Memory B cell (primary cell): ENCODE measurements around the gene HKDC1.
"Not testable (repeated sequence)": the region's sequence is repeated elsewhere in the genome, so short reads cannot be mapped to it uniquely, and the experiment has no call there.

Source experiments
- ATAC-seq: fragments of 150-1000 bp; cut with Tn5 transposase; 2 replicates; pipeline ENCODE4 v1.10.0; 2021; ENCODE audit warnings: low read depth, mild to moderate bottlenecking, moderate library complexity
- DNase-seq, 2 donors: peaks; one replicate each; pipeline ENCODE4 v3.0.0; 2022; ENCODE audit warnings: low spot score in 2 of 2
- H3K27ac Mint-ChIP-seq: one replicate; pipeline ENCODE4 v1.8.0; 2022; ENCODE audit warnings: mild to moderate bottlenecking, moderate library complexity, mixed read lengths
- H3K27me3 Mint-ChIP-seq: one replicate; pipeline ENCODE4 v1.8.0; 2022; ENCODE audit warnings: mixed read lengths
- H3K36me3 Mint-ChIP-seq: one replicate; pipeline ENCODE4 v1.8.0; 2022; ENCODE audit warnings: mild to moderate bottlenecking, mixed read lengths
- H3K4me1 Mint-ChIP-seq: one replicate; pipeline ENCODE4 v1.8.0; 2022; ENCODE audit warnings: mixed read lengths
- H3K4me3 Mint-ChIP-seq: one replicate; pipeline ENCODE4 v1.8.0; 2022; ENCODE audit warnings: mild to moderate bottlenecking, moderate library complexity, mixed read lengths
- H3K9me3 Mint-ChIP-seq: one replicate; pipeline ENCODE4 v1.8.0; 2022; ENCODE audit warnings: mixed read lengths

Gene HKDC1

GRCh38 chr10:69292459-69292858 is 72.3 kb downstream of the HKDC1 start:
- no peaks in the 10 kb centered on the region for H3K36me3 Mint-ChIP-seq
- ATAC-seq = no peak
- DNase-seq = no peak
- H3K27ac Mint-ChIP-seq = no peak overlapping the region
- H3K9me3 Mint-ChIP-seq = no peaks in the 10 kb centered on the region
- no peak overlapping the region for H3K4me3 Mint-ChIP-seq
- peaks cover 5% of the 10 kb centered on the region for H3K27me3 Mint-ChIP-seq
- H3K4me1 Mint-ChIP-seq = no peaks in the 10 kb centered on the region

- ATAC-seq (no peak), DNase-seq (no peak)
- no peaks in the 10 kb centered on the region for H3K4me1 Mint-ChIP-seq
- H3K9me3 Mint-ChIP-seq = no peaks in the 10 kb centered on the region
- H3K4me3 Mint-ChIP-seq = no peak overlapping the region
- H3K27ac Mint-ChIP-seq = no peak overlapping the region
- H3K27me3 Mint-ChIP-seq = peaks cover 5% of the 10 kb centered on the region
- no peaks in the 10 kb centered on the region for H3K36me3 Mint-ChIP-seq
Observed at GRCh38 chr10:69295027-69295636, 75.0 kb downstream of the HKDC1 start.

- DNase-seq (no peak), ATAC-seq (no peak)
- H3K27ac Mint-ChIP-seq = no peak overlapping the region
- no peaks in the 10 kb centered on the region for H3K27me3 Mint-ChIP-seq
- H3K4me1 Mint-ChIP-seq = no peaks in the 10 kb centered on the region
- H3K36me3 Mint-ChIP-seq = no peaks in the 10 kb centered on the region
- H3K9me3 Mint-ChIP-seq = no peaks in the 10 kb centered on the region
- no peak overlapping the region for H3K4me3 Mint-ChIP-seq
Observed at GRCh38 chr10:69303632-69304051, 83.5 kb downstream of the HKDC1 start.

- Mint-ChIP-seq H3K27me3 (no peaks in the 10 kb centered on the region), H3K4me1 (no peaks in the 10 kb centered on the region), H3K9me3 (no peaks in the 10 kb centered on the region), H3K4me3 (no peak overlapping the region), H3K27ac (no peak overlapping the region), H3K36me3 (no peaks in the 10 kb centered on the region)
- no peak for ATAC-seq
- no peak for DNase-seq
Observed at GRCh38 chr10:69306421-69306820, 86.3 kb downstream of the HKDC1 start.

GRCh38 chr10:69307434-69307833 is 87.3 kb downstream of the HKDC1 start:
- H3K36me3 Mint-ChIP-seq = no peaks in the 10 kb centered on the region
- no peak for ATAC-seq
- no peak overlapping the region for H3K27ac Mint-ChIP-seq
- no peaks in the 10 kb centered on the region for H3K27me3 Mint-ChIP-seq
- no peak for DNase-seq
- no peaks in the 10 kb centered on the region for H3K9me3 Mint-ChIP-seq
- H3K4me1 Mint-ChIP-seq = no peaks in the 10 kb centered on the region
- no peak overlapping the region for H3K4me3 Mint-ChIP-seq

- not testable (repeated sequence) for H3K9me3 Mint-ChIP-seq, H3K4me3 Mint-ChIP-seq, H3K4me1 Mint-ChIP-seq, ATAC-seq, DNase-seq, H3K27ac Mint-ChIP-seq, H3K27me3 Mint-ChIP-seq, H3K36me3 Mint-ChIP-seq
Observed at GRCh38 chr10:69308304-69308703, 88.2 kb downstream of the HKDC1 start.

GRCh38 chr10:69311309-69311708 is 91.2 kb downstream of the HKDC1 start:
- peak overlapping the region; percentile 1 for H3K27ac Mint-ChIP-seq

GRCh38 chr10:69312528-69312927 is 92.4 kb downstream of the HKDC1 start:
- Mint-ChIP-seq H3K36me3 (no peaks in the 10 kb centered on the region), H3K27ac (no peak overlapping the region), H3K9me3 (no peaks in the 10 kb centered on the region), H3K4me1 (peaks cover 3% of the 10 kb centered on the region), H3K4me3 (no peak overlapping the region), H3K27me3 (no peaks in the 10 kb centered on the region)
- DNase-seq (no peak), ATAC-seq (no peak)

More at GRCh38 chr10:69311309-69311708, 91.2 kb downstream of the HKDC1 start:
- Mint-ChIP-seq H3K4me1 (no peaks in the 10 kb centered on the region), H3K4me3 (no peak overlapping the region), H3K36me3 (no peaks in the 10 kb centered on the region), H3K9me3 (no peaks in the 10 kb centered on the region), H3K27me3 (no peaks in the 10 kb centered on the region)
- ATAC-seq = no peak
- DNase-seq = no peak

- H3K9me3 Mint-ChIP-seq = no peaks in the 10 kb centered on the region
- H3K36me3 Mint-ChIP-seq = no peaks in the 10 kb centered on the region
- no peak for DNase-seq
- H3K27ac Mint-ChIP-seq = no peak overlapping the region
- H3K27me3 Mint-ChIP-seq = no peaks in the 10 kb centered on the region
- no peak for ATAC-seq
- peaks cover 10% of the 10 kb centered on the region for H3K4me1 Mint-ChIP-seq
- H3K4me3 Mint-ChIP-seq = no peak overlapping the region
Observed at GRCh38 chr10:69315100-69315542, 95.0 kb downstream of the HKDC1 start.

- DNase-seq = no peak
Observed at GRCh38 chr10:69315610-69316312, 95.6 kb downstream of the HKDC1 start.

GRCh38 chr10:69316313-69317059 is 96.4 kb downstream of the HKDC1 start:
- no peak for DNase-seq
- no peak overlapping the region for H3K4me3 Mint-ChIP-seq

More at GRCh38 chr10:69315610-69316312, 95.6 kb downstream of the HKDC1 start:
- Mint-ChIP-seq H3K27me3 (no peaks in the 10 kb centered on the region), H3K9me3 (no peaks in the 10 kb centered on the region), H3K36me3 (no peaks in the 10 kb centered on the region), H3K4me3 (no peak overlapping the region), H3K27ac (no peak overlapping the region), H3K4me1 (peaks cover 15% of the 10 kb centered on the region)
- no peak for ATAC-seq

More at GRCh38 chr10:69316313-69317059, 96.4 kb downstream of the HKDC1 start:
- no peaks in the 10 kb centered on the region for H3K27me3 Mint-ChIP-seq
- ATAC-seq = no peak
- peaks cover 19% of the 10 kb centered on the region for H3K4me1 Mint-ChIP-seq
- no peaks in the 10 kb centered on the region for H3K9me3 Mint-ChIP-seq
- no peaks in the 10 kb centered on the region for H3K36me3 Mint-ChIP-seq
- no peak overlapping the region for H3K27ac Mint-ChIP-seq
